GM20000 (cell line): ENCODE results near the gene MAPK8IP1.
A peak's percentile ranks its signal among the peaks of the same experiment; 100 is the strongest.

ENCODE experiments used
- DNase-seq: peaks from one replicate; pipeline ENCODE4 v3.0.0; 2012; ENCODE audit warnings: low spot score
- TF ChIP-seq, protein P1 (sequence below): IDR thresholded peaks from 2 replicates; pipeline ENCODE4 v1.5.1; 2012; ENCODE audit warnings: mild to moderate bottlenecking, control low read depth; ENCODE audit errors: extremely low read depth, missing control alignments

Gene MAPK8IP1

DNA sequence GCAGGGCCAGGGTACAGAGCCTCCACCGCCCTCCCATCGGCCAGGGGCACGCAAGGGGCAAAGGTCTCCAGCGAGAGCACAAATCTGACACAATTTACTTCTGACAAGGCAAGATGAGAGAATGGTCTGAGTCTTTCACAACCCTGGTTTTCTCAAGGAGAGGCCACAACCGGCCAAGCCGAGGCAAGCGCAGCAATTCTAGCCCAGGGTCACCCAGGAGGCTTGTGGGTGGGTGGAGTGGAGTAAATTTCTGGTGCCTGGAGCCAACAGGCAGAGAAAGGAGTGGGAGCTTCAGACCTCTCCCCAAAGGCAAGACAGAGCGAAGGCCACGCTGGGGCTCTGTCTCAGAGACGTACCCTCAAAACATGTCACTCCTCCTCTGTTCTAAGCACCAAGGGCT is 46.3 kb downstream of the MAPK8IP1 start:
- no peak for DNase-seq
- TF ChIP-seq, protein P1, sequence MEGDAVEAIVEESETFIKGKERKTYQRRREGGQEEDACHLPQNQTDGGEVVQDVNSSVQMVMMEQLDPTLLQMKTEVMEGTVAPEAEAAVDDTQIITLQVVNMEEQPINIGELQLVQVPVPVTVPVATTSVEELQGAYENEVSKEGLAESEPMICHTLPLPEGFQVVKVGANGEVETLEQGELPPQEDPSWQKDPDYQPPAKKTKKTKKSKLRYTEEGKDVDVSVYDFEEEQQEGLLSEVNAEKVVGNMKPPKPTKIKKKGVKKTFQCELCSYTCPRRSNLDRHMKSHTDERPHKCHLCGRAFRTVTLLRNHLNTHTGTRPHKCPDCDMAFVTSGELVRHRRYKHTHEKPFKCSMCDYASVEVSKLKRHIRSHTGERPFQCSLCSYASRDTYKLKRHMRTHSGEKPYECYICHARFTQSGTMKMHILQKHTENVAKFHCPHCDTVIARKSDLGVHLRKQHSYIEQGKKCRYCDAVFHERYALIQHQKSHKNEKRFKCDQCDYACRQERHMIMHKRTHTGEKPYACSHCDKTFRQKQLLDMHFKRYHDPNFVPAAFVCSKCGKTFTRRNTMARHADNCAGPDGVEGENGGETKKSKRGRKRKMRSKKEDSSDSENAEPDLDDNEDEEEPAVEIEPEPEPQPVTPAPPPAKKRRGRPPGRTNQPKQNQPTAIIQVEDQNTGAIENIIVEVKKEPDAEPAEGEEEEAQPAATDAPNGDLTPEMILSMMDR, result no peak

DNA sequence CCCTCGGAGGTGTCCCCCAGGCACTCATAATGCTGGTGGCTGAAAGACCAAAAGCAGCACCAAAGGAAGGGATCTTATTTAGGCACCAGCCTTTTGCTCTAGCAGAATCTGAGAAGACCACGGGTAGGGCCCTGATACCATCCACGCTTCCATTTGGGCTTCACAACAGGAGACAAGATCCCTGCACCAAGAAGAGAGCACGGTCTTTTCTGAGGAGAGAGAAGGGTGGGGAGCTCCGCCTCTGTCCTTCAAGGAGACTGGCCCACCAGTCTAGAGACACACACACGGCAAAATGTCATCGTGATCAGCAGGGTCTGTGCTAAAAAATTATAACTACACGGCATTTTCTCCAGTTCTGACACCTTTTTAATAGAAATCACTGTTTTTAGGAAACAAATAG is 46.8 kb downstream of the MAPK8IP1 start:
- DNase-seq, result no peak
- TF ChIP-seq, protein P1, result no peak

DNA sequence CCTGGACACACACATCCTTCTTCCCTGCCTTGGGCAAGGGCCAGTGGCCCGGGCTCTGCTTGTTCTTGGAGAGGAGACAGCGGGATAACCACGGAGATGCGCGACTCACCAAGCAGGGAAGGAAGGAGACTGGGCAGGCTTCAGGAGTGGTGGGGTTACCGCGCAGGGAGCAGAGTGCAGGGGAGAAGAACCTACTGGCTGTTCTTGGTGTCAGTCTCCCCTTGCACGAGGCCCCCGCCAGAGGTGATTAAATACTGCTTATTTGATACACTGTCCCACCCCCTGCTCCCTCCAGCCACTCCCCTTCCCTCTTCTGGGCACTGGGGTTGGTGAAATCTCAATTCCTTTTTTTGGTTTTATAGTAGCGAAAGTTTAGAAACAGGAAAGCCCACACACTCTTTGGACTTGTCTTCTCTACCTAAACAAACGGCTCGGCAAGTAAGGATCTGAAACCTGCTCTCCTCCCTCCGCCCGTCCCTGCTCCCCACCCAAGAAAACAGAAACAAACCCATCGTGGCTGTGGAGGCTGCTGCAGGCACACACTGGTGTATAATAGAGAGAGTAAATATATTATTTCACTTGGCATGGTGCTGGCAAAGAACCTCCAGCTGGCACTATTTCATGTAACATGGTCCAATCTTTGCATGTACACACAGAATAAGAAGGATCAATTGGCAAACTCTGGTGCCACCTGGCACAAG is 47.8 kb downstream of the MAPK8IP1 start:
- TF ChIP-seq, protein P1, result no peak
- peak; percentile 52 for DNase-seq

DNA sequence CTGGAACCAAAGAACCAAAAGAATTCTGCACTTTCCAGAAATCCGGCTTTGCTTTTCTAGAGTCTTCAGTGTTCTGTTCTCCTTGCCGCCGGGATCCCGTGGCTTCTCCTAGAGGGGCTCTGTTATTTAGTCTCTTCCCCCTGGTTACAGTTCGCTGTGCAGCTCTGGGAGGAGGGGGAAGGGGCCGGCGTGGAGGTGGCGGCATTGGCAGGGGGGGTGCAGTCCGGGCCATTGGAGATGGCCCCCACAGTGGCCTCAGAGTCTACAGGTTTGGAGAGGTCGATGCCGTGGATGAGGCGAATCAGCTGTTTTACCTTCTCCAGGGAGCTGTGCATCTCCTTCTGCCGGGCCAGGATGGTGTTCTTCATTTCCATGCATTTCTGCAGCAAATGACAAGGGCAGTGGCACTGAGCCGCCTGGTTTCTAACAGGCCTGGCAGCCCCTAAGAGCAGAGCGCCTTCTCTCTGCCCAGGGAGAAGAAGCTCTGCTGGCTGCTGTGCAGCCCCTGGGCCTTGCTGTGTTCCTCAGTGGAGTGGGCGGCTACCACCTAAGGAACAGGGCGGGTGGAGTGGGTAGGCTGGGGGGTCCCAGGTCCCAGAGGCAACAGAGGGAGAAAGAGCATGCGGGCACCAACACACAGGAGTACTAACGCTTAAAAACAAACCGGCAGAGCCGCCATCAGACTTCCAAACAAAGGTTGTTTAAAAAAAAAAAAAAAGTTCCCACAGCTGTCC is 48.6 kb downstream of the MAPK8IP1 start:
- DNase-seq, result no peak
- TF ChIP-seq, protein P1, result no peak

DNA sequence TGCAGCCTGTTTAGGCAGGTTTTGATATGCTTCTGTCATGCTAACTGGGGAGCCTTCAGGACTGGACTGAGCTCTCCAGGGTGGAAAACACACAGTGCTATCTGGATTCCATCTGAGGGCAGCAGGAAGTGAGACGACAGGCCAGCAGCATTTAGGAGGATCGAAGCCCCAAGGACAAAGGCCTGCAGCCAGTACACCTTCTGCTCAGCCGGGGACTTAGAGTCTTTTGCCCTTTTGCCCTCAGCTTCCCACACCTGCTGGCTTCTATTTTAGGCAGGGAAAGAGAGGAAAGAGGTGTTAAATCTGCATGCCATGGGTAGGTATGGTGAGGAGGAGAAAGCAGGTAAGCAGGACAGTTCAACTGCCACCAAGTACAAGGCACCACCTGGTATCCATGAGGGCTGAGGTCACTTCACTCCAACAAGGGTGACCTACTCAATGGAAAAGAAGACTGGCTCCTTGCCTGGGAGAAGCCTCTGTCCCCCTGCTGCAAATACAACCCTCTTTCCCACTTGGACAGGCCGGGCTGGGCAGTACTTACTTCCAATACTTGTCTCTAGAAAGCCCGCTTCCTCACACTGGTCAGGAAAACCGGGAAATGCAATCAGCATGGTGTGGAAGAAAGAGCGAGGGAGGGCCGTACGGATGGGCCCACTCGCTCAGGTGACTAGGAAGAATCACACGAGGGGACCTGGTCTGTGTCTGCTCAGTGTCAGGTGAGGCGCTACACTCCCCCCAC is 49.3 kb downstream of the MAPK8IP1 start:
- no peak for DNase-seq
- TF ChIP-seq, protein P1, result no peak

DNA sequence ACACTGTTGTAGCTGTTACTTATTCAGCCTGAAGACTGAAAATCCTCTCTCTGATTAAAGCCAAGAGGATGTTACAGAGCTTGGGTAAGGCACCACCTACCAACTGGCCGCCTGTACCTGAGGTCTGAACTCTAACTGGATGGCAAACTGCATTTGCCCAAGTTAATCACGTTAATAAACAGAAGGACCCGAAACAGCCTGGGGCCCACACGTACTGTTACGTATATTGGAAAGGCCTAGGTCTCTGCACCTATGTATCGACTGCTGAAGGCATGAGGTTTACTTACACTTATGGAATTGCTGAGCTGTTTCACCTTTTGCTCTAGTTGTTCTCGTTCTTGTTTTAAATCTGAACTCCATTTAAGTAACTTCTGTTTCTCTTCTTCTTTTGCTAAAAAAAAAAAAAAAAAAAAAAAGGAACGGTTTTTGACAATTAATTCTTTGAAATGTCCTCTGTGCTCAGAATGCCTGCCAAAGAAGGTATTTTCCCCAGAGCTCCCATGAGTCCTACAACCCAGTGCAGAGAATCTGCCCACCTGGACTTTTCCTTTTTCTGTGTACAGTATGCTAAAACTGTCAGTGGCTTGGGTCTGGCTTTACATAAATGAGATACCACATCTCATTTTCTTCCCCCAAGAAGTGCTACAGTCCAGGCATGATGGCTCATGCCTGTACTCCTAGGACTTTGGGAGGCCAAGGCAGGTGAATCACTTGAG is 50.1 kb downstream of the MAPK8IP1 start:
- no peak for DNase-seq
- TF ChIP-seq, protein P1, result no peak
